Measurements from ENCODE around the gene PDK4. TPM values are rescaled to one million over a fixed set of nuclear protein-coding genes. Genes with fewer than 3 reads are reported as not detected.
"Not testable (repeated sequence)": the region's sequence is repeated elsewhere in the genome, so short reads cannot be mapped to it uniquely, and the experiment has no call there.

PDK4 gene
- total RNA-seq, 1 donor from 2014 or later = 105 TPM

DNA sequence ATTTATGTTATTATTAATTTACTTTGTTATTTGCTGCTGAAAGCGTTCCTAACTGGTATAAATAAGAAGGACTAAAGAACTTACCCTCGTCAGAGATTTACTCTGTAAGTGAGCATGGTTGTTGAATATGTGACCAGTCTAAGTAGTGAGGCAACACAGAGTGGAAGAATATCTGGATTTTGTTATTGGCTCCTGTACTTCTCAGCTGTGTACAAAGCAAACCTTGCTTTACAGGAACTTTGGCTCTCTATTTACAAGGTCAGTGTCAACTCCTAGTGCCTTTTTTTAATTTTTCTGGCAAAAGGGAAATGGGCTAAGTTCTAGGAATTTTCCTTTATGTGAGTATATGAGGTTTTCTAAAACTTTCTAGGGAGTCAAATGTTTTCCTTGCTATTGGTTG is 35.6 kb downstream of the PDK4 start:
- DNase-seq = no peak

DNA sequence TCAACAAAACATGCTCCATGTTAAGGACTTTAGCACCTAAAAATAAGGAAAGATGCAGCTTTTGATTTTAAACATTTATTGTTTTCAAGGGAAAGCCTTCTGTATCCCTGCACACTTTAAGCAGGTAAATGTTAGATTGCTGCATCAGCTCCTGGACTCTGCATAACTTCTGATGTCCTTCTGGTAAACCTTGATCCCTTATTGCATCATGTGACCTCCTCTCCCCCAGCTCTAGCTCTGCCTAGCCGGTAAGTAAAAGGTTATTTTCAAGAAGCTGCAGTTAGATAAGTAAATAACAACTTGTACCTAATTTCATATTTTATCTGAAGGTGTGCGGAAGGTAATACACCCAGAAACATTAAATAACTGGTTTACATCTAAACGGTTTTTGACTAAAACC is 37.5 kb downstream of the PDK4 start:
- DNase-seq = no peak

DNA sequence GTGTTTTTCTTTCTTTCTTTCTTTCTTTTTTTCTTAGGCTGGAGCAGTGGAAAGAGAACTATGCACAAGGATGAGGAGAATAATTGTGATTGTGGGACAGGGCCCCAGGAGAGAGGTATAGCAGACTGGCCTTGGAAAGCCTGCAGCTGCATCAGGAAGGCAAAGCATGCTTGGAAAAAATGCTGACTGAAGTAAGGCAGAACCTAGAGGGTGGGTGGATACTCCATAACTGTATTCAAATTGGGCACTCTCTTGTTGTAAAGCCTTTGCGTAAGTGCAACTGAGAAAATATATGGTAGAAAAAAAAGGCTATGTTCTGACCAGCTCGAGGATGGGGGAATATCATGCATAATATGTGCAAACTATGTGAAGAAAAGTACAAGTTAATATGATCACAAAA is 39.5 kb downstream of the PDK4 start:
- no peak for DNase-seq

DNA sequence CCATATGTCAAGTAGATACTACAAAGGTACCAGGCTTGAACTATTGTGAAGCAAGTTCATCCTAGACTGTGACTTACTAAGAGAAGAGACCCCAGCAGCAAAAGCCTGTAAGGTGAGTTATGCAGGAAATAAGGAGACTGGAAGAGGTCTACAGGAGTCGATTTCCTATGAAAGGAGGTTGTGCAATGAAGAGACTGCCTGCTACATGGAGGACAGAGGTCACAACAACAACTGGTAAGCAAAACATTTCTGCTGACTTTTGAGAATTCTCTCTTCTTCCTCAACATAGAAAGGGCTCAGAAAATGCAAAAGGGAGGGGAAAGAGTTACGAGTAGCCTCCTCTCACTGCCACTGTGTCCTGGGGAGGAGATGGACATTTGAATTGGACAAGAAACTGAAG is 42.4 kb downstream of the PDK4 start:
- no peak for DNase-seq

DNA sequence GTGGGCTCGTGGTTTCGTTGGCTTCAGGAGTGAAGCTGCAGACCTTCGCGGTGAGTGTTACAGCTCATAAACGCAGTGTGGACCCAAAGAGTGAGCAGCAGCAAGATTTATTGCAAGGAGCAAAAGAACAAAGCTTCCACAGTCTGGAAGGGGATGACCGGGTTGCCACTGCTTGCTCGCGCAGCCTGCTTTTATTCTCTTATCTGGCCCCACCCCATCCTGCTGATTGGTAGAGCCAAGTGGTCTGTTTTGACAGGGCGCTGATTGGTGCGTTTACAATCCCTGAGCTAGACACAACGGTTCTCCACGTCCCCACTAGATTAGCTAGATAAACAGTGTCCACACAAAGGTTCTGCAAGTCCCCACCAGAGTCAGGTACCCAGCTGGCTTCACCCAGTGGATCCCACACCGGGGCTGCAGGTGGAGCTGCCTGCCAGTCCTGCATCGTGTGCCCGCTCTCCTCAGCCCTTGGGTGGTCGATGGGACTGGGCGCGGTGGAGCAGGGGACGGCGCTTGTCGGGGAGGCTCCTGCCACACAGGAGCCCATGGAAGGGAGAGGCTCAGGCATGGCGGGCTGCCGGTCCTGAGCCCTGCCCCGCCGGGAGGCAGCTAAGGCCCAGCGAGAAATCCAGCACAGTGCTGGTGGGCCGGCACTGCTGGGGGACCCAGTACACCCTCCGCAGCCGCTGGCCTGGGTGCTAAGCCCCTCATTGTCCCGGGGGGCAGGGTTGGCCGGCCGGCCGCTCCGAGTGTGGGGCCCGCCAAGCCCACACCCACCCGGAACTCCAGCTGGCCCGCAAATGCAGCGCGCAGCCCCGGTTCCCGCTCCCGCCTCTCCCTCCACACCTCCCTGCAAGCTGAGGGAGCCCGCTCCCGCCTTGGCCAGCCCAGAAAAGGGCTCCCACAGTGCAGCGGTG is 44.0 kb downstream of the PDK4 start:
- DNase-seq = not testable (repeated sequence)

DNA sequence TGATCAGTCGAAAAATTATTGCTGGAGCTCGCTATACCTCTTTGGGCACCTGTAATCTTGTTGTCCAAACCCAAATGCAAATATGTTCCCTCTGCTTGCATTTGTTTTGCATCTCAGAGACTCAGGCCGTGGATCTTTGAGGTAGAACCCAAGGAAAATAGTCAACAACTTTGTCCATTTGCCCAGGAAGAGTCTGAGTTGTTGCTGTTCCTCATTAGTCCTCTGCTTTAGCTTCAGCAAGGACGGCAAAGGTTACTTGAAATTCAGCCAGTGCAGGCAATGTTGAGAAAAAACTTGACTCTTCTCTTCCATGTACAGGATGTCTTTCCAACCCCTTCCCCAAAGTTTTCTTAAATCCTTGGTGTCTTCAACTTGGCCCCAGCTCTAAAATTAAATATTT is 45.8 kb downstream of the PDK4 start:
- DNase-seq = peak; percentile 25

DNA sequence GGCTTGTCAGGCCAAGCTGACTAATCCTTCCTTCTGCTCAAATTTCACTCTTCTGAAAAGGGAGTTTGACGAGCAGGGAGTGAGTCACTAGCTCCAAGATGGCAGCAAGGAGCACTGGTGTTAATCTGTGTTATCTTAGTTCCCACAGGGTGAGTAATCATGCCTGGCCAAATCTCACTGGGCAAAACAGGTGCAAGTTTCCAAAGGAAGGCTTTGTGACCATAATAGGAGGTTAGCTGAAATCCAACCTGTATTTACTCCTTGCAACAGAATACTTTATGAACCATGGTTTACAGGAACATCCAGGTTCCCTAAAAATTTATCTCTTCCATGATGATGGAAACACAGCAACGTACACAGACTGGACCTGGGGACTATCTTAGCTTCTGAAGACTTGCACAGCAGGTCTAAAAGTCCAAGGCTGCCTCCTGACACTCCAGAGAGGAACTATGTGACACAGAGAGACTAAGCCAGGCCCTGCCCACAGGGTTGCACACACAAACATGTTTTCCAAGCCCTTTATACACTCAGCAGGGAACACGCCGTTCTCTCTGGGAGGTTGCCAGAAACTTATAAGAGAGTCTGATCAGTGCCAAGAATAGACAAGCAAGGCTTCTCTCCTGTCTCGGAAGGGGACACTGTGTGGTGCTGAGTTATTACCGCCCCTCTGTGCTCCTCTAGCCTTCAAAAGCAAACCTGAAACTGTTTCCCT is 46.3 kb downstream of the PDK4 start:
- peak; percentile 93 for DNase-seq

DNA sequence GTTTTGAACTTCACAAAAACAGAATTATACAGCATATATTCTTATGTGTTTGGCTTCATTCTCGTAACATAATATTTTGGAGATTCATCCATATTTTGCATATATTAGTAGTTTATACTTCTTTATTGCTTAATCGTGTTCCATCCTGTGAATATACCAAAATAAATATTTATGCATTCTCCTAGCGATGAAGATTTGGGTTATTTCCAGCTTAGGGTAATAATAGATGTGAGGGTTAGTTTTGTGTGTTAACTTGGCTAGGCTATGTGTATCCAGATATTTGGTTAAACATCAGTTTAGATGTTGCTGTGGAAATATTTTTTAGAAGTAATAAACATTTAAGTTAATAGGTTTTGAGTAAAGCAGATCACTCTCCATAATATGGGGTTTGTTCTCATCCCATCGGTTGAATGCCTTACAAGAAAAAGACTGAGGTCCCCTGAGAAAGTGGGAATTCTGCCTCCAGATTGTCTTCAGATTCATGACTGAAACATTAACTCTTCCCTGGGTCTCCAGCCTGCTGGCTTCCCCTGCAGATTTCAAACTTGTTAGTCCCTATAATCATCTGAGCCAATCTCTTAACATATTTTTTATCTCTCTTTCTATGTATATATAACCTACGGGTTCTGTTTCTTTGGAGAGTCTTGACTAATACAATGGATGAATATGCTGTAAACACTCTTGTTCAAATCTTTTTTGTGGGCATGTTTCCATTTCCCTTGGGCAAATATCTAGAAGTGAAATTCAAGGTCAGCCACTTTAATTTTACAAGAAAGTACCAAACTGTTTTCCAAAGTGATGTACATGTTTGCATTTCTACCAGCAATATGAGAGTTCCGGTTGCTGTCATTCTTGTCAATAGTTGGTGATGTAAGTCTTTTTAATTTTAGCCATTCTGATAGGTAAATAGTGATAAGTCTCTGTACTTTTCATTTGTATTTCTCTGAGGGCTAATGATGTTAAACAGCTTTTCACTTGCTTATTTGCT is 48.7 kb downstream of the PDK4 start:
- DNase-seq = no peak

DNA sequence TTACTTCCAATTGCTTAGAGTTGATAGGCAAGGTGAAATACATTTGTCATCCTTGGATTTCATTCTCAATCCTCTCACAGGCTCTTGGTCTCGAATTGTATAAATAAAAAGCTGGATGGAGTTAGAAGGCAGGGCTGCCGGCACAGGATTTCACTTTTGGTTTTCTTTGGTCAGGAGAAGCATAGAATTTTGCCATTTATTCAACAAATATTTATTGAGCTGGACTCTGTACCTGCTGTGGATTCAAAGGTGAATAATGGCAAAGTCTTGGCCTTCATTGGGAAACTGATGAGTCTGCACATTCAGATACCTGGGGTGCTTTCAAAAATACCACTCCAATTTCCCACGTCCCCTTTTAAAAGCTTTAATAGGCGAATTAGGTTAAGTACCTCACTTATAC is 49.7 kb downstream of the PDK4 start:
- DNase-seq = no peak

DNA sequence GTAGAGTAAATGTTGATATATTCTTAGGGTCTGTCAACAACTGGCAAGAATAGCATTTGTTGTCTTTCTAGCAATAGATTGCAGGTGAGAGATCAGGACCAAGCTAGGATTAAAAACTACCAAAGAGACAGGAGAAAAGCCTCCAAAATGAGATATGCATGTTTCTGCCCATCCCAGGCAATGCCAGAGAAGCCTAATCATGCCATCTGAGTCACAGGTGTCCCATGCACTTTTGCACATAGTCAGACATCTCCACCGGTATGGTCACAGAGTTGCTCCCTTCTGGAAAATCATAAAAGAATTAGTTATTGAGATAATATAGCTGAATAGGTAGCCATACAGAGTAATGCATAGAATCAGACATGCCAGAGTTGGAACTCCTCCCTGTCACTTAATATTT is 50.6 kb downstream of the PDK4 start:
- no peak for DNase-seq

DNA sequence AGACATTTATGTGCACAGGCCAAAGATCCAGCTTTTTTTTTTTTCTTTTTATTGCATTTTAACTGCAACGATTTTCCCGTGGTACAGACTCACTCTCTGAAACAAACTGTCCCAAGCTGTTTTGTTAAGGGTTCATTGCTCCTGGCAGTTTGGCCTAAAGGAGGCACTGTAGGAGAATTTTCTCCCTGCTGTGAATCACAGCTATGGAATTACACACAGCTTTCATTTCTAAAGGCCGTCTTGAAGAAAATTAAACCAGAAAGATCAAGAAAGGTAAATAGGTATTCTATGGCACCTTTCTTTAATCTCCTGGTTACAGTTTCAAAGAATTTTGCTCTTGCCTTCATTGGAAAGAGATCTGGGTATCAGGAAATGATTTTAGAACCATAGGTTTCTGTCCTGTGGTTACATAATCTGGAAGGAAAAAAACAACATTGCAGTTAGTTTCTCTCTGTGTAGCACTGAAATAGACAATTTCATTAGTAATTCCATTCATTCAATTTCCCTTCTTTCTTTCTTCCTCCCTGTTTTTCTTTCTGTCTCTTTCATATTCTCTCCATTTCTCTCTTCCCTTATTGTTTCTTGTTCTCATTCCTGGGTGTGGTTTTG is 51.2 kb downstream of the PDK4 start:
- peak; percentile 84 for DNase-seq

DNA sequence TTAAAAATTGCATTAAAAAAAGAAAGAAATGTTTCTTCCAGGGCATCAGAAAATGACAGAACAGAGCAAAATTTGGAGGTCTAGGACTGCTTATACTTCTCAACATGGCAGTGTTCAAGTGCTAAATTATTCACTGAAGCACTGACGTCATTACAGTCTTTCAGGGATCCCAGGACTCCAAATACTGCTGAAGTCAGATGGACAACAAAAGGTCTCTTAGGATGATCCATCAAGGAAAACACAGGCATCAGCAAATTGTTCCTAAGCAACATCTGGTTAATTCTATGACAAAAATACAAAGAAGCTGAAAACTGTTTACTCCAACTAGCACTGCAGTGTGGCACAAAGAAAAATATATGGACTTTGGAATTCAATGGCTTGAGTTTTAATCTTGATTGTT is 52.1 kb downstream of the PDK4 start:
- no peak for DNase-seq

DNA sequence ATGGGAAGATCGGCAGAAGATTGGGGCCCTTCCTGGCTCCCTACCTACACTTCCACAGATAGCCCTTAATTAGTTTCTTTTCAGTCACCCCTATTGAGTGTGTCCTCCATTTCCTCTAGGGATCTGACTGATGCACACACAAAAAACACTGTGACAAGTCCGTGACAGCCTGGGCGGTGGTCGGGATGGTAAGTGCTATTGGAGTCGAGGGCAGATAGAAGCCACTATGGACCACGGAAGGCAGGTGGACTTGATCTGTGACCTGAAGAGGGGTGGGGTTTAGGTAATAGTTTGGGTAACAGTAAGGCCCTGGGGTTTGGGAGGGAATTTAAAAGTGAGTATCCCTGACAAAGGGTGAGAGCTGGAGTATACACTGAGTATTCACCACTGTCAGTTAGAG is 53.0 kb downstream of the PDK4 start:
- no peak for DNase-seq

DNA sequence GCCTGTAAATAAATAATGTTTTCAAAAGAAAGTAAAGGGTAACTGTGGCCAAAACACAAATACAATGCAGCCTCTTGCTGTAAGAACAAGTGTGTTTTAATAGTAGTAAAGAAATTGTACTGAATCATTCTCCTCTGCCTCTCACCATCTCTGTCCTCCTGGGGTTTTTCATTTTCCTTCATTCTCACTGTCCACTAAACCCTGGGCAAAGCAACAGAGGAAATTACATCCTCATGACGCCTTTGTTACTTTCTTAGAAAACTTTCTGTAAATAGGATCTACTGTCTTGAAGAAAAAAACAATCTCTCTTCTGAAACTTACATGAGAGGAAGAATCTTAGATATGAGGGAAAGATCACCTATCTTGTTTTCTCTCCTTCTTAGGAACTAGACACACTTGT is 56.0 kb downstream of the PDK4 start:
- no peak for DNase-seq

DNA sequence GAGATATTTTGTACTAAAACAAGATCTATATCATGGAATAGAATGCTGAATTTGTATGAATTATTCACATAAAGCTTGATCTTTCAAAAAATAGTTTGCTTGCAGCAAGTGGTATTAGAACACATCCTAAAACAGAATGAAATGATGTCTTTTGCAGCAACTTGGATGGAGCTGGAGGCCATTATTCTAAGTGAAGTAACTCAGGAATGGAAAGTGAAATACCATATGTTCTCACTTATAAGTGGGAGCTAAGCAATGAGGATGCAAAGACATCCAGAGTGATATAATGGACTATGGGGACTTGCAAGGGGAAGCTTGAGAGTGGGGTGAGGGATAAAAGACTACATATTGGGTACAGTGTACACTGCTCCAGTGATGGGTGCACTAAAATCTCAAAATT is 56.9 kb downstream of the PDK4 start:
- DNase-seq = no peak

DNA sequence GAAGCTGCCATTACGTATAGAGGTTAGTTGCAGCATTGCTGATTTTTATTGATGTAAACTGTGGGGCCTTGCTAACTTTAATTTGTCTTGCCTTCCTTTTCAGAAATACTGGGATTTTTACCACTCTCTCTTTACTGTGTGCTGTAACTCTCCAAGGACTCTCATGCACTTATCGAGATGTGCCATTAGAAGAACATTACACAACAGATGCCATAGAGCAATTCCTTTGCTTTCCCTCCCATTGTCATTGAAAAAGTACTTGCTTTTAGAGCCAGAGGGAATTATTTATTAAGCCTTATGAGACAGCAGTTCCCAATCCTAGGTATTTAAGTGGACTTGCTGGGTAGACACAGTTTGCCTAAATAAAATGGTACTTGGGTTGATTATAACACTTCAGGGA is 58.8 kb downstream of the PDK4 start:
- no peak for DNase-seq

DNA sequence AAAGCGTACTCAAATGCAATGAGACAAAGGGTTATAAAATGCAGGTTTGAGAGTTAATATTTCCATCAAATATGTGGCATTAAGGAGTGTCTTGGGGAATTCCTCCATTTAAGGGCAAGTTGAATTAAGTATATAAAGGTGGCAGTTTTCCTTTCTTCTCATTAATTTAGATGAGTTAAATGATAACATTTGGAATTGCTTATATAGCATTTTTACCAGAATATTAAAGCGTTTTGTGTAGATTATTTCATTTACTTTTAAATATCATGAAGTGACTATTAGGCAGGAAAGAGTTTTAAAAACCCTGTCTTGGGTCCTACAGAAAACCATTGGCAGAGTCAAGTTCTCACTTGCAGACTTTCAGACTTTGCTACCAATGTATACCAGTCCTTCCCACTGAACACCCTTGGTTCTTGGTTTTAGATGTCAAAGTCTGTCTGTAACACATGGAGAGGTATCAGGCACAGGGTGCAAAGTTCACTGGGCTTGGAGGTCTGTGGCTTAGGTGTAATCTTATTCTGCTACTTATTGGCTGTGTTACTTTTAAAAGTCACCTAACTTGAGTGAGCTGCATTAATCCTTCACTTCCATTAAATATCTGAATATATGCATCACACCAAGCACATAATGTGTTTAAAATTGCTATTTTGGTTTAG is 59.5 kb downstream of the PDK4 start:
- DNase-seq = no peak

DNA sequence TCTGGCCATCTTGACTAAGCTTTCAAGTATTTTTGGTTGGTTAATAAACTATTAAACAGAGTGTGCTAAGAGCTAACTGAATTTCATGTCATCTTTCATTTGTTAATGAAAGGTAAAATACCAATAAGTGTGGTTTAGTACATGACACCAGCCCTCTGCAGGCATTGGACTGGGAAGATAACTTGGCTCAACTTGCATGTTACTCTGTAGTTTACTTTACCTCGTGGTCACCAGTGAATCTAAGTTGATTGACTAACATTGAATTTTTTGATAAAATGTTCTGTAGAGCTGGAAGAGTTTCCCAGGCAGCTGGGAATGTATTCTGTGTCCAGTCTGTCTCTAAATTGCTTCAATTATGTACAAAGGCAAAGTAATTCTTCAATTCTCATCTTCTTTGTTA is 60.7 kb downstream of the PDK4 start:
- no peak for DNase-seq

DNA sequence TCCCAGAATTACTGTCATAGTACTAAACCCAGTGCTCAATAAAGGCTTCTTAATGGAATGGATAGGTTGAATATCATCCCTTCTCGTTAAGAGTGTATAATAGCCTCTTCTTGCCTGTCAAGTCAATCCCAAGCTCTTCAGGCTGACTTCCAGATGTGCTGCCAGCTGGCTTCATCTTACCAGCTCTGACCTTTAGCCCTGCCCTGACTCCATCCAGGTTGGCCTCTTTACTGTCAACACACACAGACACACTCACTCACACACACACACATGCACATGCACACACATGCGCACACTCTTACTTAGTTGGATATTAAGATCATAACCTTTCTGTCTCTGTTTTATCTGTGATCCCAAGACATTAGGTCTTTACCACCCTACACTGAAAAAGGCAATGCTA is 61.5 kb downstream of the PDK4 start:
- no peak for DNase-seq

Measured in dermis blood vessel endothelial cell (primary cell).